HG02852 (cell line): ENCODE data around the gene KIRREL3.

Experiments
- ATAC-seq: cut with Tn5 transposase; IDR thresholded peaks from one replicate; pipeline ENCODE4 v1.9.1; 2021; ENCODE audit warnings: mild to moderate bottlenecking, moderate library complexity; ENCODE audit not compliant: unreplicated experiment

Gene KIRREL3

DNA sequence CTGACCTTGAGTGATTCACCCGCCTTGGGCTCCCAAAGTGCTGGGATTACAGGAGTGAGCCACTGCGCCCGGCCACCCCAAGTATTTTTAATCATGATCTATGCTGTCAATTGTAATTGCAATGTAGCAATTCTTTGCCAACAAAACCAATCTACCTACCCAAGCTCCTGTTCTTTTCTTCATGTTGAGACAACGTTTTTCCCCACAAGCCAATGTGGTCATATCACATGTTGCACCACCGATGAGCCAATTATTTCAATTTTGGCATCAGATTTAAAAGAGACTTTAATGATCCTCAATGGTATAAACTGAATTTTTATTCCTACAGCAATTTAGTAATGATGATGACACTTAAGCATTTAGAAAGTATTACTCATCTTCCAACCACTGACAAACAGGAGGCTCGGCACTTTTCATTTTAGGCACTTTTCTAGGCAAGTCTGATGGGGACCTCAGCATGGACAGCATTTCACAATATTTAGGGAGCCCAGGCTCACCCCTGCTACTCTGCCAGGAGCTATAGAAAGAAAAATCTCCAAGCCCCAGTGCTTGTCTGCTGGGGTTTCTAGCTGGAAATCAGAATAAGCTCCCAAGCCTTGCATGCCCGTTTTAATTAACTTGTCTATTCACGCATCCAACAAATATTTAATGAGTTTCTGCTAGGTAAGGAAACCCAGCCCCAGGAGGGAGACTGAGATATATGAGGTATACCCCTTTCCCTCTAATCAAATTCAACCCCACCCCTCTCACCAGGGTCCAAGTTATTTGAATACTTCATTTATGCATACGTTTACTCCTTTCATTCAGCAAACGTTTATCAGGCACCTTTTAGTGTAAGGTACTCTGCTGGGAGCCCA lies 353.6 kb downstream of the KIRREL3 start:
- ATAC-seq: no peak

- ATAC-seq: no peak
Measured at GRCh38 chr11:126645186-126645585, 355.4 kb downstream of the KIRREL3 start.

DNA sequence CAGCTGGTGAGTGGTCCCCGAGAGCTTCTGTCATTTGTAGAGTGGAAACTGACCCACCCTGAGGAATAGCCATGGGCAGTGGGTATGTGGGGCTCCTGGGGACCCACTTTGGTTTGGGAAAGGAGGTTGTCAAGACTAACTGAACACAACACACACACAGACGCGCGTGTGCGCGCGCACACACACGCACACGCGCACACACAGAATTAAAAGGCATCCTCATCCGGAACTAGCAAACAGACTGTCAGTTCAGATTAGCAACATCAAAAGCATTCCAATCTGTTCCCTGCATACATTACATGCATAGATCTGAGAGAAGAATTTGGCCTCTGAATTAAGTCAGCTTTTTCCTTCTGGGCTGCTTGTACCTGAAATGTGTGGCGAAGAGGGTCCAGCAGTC lies 360.4 kb downstream of the KIRREL3 start:
- ATAC-seq: no peak

- no peak for ATAC-seq
Measured at GRCh38 chr11:126639692-126640091, 360.9 kb downstream of the KIRREL3 start.

GRCh38 chr11:126638648-126639047 lies 361.9 kb downstream of the KIRREL3 start:
- ATAC-seq: no peak

DNA sequence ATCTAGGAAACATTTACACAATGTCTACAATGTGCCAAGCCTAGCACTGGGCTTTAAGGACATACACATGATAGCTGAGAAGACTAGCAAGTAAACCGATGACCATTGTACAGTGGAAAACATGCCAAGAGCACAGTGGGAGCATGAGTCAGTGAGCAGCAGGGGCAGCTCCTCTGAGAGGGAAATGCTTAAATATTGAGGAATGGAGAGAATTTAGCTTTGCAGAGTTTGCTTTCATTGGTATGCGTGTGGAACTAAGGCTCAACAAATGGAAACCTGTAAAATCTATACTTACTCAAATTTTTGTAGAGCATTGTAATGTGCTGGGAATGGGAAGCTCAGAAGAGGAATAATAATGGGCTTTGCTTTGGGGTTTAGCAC lies 362.8 kb downstream of the KIRREL3 start:
- ATAC-seq: no peak

- ATAC-seq: no peak
Measured at GRCh38 chr11:126636911-126637794, 363.4 kb downstream of the KIRREL3 start.

- no peak for ATAC-seq
Measured at GRCh38 chr11:126635511-126635910, 365.1 kb downstream of the KIRREL3 start.

- no peak for ATAC-seq
Measured at GRCh38 chr11:126634963-126635362, 365.6 kb downstream of the KIRREL3 start.

DNA sequence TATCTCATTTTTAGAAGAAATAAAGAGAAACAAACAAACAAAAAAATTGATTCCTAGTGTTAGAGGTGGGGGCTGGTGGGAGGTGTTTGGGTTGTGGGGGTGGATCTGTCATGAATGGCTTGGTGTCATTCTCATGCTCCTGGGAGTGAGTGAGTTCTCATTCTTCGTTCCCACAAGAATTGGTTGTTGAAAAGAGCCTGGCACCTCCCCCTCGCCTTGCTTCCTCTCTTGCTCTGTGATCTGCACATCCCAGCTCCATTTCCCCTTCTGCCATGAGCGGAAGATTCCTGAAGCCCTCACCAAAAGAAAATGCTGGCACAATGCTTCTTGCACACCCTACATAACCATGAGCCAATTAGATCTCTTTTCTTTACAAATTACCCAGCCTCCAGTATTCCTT lies 367.2 kb downstream of the KIRREL3 start:
- no peak for ATAC-seq

GRCh38 chr11:126630893-126631798 lies 369.4 kb downstream of the KIRREL3 start:
- no peak for ATAC-seq

DNA sequence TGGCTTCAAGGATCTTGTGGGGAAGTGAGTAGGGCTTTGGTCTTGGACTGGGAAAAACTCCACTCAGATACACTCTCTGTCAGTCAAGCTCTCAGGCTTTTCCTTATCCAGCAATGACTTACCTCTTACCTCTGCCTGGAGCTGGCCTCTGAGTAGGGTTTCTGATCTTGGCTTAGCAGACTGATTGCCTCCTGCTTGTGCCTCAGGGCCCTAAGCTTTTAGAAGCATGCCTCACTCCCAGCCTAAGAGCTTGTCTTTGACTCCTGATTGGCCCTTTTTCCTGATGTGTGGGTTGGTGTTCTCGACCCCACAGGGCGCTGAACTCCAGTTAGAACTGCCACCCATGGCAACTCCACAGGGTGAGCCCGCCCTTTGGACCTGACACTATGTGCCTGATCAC lies 370.1 kb downstream of the KIRREL3 start:
- ATAC-seq: no peak

DNA sequence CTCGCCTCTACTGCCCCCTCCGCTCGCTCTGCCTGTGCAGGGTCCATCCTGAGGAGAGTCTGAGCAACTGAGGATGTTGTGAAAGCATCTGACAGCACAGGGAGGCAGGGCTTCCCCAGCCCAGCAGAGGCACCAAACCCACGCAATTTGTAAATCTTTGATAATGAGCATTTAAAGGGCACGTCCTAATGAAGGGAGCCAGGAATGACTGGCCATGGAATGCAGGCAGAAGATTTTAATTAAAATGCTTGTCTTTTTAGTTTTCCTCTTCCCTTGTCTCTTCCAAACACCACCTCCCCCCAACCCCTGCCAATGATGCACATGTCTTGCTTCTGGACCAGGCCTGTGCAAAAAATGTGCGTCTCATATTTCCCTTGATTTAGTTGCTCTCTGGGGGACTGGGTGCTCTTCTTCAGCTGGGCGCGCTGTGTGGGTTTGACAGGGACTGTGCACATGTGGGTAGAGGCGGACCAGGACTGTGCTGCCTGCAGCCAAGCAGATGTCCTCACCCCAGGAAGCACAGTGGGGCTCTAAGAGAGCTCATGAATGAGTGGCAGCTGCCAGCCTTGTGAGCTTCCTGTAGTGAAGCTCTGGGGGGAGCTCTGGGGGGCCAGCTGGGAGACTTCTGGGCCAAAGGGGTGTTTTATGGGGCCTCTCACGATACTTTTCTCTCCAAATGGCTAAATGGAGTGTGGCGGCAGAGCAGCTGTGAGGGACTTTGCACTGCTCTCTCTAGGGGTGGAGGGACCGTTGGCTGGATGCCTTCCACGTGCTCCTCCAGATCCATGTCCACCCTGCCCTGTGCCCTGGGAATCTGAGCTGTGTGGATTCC lies 371.6 kb downstream of the KIRREL3 start:
- ATAC-seq: no peak

DNA sequence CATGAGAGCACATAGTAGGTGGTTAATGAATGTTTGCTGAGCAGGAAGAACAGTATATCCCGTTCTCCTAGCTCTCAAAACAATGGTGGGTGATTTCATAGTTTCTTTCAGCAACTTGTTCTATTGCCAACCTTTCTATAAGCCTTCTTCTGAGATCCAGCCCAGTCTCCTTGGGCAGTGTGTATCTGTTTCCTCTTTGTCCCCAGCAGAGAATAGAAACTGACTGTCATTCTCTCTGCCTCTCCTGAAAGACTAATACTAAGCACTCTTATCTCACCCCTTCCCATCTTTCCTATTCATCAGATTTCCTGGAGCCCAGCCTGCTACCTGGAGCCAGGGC lies 372.1 kb downstream of the KIRREL3 start:
- no peak for ATAC-seq

DNA sequence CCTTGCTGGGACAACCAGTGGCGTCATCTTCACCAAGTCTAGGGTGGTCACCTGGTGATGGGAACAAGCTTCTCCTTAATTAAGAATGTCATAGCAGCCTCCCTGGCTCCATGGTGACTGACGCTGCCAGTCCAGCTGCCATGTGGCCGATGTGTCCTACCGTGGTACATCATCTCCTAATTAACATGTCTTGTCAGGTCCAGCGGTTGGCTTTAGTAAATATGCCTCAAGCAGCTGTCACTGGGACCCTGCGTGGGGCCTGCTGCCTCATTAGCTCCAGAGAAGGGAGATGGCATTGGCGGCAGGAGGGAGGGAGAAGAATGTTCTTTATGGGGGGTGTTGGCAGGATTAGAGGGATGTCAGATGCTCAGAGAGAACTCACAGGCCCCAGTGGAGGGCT lies 373.1 kb downstream of the KIRREL3 start:
- no peak for ATAC-seq

- ATAC-seq: no peak
Measured at GRCh38 chr11:126624506-126624905, 376.1 kb downstream of the KIRREL3 start.

DNA sequence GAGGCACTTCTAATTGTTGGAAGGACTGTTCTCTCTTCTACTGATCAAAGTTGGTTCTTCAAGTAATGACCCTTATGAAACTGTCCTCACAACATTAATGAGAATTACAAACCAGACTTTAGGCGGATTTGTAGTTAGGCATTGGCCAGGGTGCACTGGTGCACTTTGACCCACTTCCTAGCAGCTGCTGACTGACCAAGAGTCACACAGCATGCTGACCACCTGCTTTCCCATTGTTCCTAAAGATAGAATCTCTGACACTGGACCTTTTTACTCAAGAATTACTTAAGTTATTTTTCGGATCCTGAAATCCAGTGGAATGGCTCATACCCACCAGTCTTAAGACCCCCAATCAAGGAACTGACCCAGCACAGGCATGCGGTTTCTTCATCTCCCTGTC lies 381.1 kb downstream of the KIRREL3 start:
- no peak for ATAC-seq

GRCh38 chr11:126615845-126616244 lies 384.7 kb downstream of the KIRREL3 start:
- no peak for ATAC-seq

- ATAC-seq: no peak
Measured at GRCh38 chr11:126613272-126613671, 387.3 kb downstream of the KIRREL3 start.

GRCh38 chr11:126612671-126613070 lies 387.9 kb downstream of the KIRREL3 start:
- ATAC-seq: no peak
